WTC11 (cell line): ENCODE data around the gene COLGALT1.

Experiments used
- ATF2 ChIP-seq: sonication (generic); formaldehyde crosslinking; IDR thresholded peaks from 2 replicates; pipeline ENCODE4 v1.8.1; 2022; ENCODE audit warnings: low read depth, missing genetic modification reagents, borderline replicate concordance
- ERG ChIP-seq: fragments of 250-450 bp; sonication (Bioruptor Pico); IDR thresholded peaks from 2 replicates; pipeline ENCODE4 v1.8.0; 2021; ENCODE audit warnings: mild to moderate bottlenecking
- IRF2 ChIP-seq: sonication (generic); formaldehyde crosslinking; IDR thresholded peaks from 2 replicates; pipeline ENCODE4 v1.8.0; 2022; ENCODE audit warnings: low read depth, missing genetic modification reagents, borderline replicate concordance
- ZBTB21 ChIP-seq: sonication (generic); formaldehyde crosslinking; IDR thresholded peaks from 2 replicates; pipeline ENCODE4 v1.8.1; 2023; ENCODE audit warnings: mild to moderate bottlenecking, missing genetic modification reagents, borderline replicate concordance
- TF ChIP-seq, protein P1 (sequence below): fragments of 200-600 bp; IDR thresholded peaks from 2 replicates; pipeline ENCODE4 v1.8.0; 2022; ENCODE audit warnings: antibody characterized with exemption

GRCh38 chr19:17602872-17603510, 47.5 kb downstream of the COLGALT1 start:
- TF ChIP-seq ERG (CRISPR knock-in tag), result no peak
- no peak for TF ChIP-seq ATF2
- TF ChIP-seq ZBTB21, result no peak
- no peak for TF ChIP-seq IRF2 (CRISPR knock-in tag)
- TF ChIP-seq, protein P1, sequence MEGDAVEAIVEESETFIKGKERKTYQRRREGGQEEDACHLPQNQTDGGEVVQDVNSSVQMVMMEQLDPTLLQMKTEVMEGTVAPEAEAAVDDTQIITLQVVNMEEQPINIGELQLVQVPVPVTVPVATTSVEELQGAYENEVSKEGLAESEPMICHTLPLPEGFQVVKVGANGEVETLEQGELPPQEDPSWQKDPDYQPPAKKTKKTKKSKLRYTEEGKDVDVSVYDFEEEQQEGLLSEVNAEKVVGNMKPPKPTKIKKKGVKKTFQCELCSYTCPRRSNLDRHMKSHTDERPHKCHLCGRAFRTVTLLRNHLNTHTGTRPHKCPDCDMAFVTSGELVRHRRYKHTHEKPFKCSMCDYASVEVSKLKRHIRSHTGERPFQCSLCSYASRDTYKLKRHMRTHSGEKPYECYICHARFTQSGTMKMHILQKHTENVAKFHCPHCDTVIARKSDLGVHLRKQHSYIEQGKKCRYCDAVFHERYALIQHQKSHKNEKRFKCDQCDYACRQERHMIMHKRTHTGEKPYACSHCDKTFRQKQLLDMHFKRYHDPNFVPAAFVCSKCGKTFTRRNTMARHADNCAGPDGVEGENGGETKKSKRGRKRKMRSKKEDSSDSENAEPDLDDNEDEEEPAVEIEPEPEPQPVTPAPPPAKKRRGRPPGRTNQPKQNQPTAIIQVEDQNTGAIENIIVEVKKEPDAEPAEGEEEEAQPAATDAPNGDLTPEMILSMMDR, result no peak
